Stromal cell of bone marrow (primary cell): ENCODE data around the gene PYGB.
"Not testable (repeated sequence)": the region's sequence is repeated elsewhere in the genome, so short reads cannot be mapped to it uniquely, and the experiment has no call there.

Experiments
- DNase-seq: peaks from one replicate; pipeline ENCODE4 v3.0.0-alpha.2; 2012; ENCODE audit warnings: low read depth

Gene PYGB

DNA sequence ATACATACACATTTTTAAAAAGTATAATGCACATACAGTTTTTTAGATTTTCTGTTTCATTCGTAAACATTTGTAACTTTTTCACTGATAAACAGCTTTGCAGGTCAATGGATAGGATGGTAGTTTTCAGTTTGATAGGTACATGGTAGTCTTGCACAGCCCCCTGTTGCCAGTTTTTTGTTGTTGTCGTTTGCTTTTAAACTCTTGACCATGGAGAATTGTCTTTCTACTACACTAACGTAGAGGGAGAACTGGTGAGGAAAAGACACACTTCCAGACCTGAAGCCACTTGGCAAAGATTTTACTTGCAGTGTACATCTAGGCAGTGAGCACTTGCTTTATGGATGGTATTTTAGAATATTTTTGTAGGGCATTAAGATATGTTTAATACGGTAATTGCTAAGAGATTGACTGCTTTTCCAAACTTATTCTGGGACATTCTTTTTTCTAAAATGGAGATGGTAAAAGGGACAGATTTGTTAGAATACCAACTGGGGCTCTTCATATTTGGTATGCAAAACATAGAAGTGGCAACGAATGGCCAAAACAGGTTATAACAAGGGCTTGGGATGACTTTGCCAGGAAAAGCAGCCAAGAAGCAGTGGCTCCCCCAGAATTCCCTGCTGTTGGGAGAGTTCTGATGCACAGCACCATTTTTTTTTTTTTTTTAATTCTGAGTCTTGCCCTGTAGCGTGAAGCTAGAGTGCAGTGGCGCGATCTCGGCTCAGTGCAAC is 1.5 kb downstream of the PYGB start:
- no peak for DNase-seq

DNA sequence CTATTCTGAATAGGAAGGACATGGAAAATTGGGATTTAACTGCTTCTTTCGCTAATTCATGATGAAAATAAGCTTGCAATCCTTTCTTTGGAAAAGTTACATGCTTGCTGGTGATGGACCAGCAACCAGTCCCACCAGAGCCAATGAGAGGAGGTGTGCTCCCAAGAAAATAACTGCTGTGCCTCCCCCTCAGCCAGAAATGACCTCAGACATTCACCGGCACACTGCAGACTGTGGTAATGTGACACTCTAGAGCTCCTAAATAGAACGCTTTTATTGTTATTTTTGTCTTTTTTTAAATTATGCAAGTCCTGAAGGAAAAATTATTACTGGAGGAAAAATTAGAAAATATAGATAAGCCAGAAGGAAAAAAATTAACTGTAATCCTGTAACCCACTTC is 2.6 kb downstream of the PYGB start:
- DNase-seq, result no peak

DNA sequence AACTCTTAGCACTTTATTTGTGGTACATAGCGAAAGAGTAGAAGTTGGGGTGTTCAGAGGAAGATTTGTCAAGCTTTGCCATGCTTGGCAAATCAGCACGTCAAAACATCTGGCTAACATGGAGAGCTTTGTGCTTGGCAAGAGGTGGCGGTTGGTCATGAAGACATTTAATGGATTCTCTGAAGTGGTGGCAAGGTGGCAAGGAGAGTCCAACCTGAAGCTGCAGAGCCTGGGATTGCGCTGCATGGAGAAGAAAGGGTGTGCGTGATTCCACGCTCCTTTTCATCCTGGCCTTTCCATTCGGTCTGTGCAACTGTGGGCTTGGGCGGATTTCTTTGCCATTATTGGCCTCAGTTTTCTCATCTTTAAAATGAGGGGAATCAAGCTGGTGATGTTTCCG is 3.1 kb downstream of the PYGB start:
- no peak for DNase-seq

DNA sequence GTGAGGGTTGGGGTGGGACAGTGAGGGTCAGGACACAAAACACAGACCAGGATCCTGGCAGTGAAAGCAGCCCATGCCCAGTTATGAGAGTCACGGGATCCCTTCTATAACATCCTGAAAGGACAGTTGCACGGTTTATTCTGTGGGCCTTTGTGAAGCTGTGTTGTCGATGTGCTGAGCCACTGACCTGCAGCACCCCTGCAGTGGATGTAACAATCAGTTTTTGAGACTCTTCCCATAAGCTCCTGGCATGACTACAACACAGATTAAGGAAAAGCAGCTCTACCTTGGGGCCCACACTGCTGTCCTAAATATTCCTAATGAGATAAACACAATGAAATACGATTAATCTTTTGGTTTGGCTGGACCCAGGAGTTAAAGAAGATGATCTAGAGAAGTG is 3.7 kb downstream of the PYGB start:
- DNase-seq, result no peak

DNA sequence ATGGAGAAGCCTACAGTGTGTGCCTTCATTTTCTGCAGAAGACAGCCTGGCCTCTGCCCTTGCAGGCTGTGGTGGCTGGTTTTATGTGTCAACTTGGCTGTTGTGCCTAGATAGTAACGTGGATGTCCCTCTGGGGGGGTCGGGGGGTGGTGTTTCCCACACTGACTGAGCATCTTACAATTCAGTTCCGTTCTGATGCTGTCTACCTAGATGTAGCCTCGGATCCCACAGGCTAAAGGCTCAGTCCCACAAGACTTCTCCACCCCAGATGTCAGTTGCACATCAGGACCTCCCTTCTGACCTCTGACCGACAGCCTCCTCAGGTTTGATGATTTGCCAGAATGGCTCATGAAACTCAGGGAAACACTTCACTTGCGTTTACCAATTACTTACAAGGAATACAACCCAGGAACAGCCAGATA is 4.4 kb downstream of the PYGB start:
- no peak for DNase-seq

DNA sequence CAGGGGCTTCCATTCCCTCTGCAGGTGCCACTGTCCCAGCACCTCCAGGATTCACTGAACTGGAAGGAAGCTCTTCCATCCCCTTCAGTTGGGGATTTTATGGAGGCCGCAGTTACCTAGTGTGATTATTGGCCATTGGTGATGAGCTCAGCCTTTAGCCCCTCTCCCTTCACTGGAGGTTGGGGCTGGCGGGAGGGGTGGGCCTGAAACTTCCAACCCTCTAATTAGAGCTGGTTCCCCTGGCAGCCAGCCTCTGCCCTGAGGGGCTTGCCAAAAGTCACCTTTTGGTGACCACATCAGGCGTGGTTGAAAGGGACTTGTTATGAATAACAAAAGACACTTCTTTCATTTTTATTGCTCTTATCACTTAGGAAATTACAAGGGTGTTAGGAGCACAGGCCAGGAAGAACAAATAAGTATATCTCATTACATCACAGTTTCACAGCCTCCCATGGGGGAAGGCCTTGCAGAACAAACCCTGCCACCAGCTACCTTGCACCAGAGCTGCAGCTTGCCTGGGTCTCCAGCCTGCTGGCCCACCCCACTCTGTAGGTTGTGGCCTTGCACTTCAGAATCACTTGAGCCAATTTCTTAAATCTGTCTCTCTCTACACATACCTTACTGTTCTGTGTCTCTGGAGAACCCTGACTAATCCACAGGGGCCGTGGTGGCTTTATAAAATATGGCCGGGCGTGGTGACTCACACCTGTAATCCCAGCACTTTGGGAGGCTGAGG is 5.0 kb downstream of the PYGB start:
- no peak for DNase-seq

DNA sequence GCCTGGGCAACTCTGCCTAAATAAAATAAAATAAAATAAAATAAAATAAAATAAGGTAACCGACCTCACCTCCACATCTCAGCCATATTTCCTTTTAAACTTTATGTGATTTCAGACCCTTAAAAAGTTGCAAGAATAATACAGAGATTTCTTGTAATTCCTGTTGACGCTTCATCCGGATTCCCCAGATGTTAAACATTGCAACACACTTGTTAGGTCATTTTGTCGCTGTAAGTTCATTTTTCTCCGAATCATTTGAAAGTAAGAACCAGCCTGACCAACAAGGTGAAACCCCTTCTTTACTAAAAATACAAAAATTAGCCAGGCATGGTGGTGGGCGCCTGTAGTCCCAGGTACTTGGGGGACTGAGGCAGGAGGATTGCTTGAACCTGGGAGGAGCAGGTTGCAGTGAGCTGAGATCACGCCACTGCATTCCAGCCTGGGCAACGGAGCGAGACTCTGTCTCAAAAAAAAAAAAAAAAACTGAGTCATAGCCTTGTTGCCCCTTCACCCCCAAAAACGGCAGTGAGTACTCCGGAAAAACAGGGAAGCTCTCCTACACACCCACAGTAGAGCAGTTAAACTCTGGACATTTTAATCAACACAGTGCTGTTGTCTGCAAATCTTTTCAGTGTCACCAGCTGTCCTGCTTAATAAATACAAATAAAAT is 5.9 kb downstream of the PYGB start:
- DNase-seq, result no peak

DNA sequence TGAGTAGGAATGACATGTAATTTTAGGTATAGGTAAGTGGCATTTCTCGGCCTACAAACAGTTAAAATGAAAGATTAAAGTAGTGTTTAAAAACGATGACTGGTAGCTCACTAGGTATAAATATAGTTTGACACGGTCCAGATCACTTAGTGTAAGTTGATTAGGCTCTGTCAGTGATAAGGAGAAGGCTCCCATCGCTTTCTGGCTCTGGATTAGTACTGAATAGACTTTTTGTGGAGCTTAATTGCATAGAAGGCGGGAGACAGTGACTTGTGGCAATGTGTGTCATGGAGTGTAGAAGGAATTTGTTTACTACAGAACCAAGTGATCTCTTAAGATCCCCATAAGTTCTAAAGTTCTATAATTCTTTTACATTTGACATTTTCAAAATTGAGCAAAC is 6.7 kb downstream of the PYGB start:
- DNase-seq, result no peak

DNA sequence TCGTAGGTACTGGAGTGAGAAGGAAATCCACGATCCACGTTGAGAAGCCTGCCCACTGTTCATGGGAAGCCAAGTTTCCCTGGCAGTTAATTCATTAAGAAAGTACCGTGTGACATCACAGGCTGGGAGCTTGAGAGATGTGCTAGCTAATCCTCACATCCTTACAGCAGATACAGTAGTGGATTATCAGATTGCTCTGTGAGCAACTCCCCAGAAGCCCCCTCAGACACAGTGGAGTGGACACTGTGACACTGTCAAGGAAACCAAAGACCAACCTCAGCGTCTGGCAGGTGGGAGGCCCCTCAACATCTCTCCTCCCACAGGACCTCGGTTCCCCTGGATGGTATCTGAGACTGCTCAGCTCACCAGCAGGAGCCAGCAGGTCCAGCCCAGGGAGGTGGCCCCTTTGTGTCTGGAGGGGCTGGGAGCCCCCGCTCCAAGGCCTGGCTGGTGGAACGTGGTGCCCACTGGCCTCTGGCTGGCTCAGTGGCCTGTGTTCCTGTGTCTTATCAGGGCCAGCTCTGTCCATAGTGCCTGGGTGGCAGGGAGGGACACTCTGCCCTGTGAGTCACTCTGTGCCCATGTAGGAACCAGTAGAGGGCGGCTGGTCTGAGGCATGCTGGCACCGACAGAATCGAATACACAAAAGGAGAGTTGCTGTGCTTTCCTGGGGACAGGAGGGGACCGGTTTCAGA is 7.2 kb downstream of the PYGB start:
- DNase-seq, result no peak

DNA sequence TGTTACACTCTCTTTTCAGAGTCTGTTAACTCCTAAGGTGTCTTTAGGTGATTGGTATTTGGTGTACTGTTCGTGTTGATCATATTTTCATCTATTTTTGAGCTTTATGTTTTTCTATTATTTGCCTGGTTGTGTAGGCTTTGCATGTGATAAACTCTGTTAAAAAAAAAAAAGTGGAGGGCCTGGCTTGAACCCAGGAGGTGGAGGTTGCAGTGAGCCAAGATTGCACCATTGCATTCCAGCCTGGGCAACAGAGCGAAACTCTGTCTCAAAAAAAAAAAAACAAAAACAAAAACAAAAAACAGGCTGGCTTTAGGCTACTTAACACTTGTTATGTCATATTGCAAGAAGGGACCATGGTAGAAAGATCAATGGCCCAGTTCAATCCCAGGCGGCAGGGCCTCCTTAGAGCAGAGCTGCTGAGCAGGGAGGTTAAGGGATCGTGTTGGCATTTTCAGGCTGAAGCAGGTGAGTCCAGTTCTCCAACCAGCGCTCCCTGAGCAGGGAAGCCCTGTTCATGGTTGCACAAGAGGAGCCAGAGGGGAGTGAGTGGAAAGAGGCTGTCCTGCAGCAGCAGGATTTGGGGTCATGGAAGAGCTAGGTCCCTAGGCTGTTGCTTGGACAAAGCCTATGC is 8.5 kb downstream of the PYGB start:
- DNase-seq, result no peak

DNA sequence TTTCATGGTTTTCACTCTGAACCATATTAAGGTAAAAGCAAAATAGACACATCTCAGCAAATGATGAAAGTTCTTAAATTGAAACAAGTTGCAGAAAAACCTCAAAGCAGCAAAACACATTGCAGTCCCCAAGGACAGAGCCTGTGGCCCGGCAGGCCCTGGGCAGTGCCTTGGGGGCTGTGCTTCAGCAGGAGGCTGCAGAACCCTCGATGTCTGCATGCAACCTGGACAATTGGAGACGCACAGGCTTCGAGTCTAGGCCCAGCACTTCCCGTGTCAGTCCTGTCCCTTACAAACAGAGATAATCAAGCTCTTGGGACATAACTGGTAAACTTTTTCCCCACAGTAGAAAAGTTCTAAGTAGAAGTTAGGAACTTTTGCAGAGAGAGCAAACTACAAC is 9.2 kb downstream of the PYGB start:
- no peak for DNase-seq

DNA sequence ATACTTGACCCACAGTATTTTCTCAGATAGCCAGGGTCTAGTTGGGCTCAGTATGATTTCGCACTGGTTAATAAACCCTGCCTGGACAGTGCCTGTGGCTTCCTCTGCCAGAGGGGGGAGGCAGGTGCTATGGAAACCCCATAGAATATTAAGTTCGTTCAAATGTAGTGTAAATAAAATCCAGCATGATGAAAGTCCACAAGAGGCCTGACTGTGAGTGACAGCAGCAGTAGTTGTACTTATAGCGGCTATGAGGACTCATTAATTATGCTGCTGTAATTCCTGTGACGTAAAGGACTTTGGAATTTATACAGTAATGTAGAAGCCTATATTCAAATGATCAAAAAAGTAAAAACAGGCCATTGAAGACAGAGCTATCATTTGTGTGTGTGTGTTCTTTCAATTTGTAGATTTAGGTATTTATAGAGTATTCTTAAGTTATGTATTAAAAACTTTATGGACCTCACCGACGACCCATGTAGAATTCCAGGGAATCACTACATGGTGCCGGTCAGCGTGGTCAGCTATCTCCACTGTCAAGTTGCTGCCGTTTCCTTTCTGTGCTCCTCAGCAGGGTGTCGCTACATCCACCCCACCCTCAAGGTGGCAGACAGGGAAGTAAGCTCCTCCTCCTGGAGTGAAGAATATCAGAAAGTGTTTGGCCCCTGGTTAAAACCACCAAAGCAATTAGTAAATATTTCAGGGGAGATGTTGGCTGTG is 10.0 kb downstream of the PYGB start:
- no peak for DNase-seq

DNA sequence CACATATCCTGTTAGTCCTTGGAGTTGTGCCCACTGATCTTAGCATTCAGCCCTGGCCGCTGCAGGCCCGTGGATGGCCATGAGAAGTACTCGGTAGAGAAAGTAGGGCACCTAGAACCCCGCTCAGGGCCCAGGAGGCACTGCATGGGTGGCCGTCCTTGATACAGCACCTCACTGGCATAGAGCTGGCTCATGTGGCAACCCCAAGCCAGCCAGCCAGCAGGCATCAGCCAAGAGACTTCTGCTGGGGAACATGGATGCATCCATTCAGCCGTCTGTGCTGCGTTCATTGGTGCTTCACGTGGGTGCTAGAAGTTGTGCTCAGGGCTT is 10.6 kb downstream of the PYGB start:
- DNase-seq, result no peak

DNA sequence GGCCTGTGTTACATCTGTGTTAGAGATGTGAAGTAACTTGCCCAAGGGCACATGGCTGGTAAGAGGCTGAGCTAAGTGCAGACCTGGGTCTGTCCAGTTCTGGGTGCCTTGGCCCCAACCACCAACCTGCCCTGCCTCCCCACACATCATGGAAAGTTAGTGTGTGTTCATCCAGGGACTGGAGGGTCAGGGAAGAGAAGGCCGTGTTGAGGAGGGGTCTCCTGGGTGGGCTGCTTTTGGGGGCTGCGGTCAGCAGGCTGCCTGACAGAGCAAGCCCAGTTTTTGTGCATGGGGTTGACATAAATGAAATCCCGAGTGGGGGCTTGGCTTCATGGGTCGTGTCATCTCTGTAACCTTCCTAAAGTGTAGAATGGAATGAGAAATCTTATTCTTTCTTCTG is 10.9 kb downstream of the PYGB start:
- DNase-seq, result no peak

DNA sequence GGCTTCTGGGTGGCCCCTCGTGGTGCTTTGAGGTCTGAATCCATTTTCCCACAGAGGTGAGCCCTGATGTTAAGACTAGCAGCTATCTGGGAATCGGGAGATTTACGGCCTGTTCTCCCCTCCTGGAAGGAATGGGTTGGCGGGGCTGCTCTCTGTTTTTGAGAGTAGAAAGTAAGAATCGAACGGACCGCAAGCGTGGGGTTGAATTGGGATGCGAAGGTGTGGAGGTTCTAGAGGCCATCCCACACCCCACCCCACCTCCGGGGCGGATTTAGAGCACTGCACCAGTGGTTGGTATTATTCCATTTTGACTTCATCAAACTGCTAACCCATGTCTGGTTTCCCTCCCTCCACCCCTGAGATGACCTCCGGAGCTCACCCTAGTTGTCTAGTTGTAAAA is 11.5 kb downstream of the PYGB start:
- no peak for DNase-seq

DNA sequence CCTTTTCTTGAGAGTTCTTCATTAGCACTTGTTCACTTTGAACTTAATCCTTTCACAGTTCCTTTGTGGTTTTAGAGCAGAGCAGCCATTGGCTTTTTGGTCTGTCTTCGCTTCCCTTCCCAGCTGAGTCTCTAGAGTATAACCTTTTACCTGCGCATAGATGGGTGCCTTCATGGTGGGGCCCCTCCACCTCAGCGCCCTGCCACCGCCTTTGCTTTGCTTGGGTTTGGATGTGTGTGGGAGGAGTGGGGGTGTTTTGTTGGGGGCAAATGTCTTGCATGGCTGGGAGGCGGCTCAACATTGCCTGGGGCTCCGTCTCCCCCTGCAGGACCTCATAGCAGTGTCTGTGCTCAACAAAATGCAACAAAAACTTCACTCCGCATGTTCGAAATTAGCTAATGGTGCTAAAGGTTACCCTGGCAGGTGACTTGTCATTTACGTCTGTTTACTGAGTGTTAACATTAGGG is 11.9 kb downstream of the PYGB start:
- DNase-seq, result no peak

DNA sequence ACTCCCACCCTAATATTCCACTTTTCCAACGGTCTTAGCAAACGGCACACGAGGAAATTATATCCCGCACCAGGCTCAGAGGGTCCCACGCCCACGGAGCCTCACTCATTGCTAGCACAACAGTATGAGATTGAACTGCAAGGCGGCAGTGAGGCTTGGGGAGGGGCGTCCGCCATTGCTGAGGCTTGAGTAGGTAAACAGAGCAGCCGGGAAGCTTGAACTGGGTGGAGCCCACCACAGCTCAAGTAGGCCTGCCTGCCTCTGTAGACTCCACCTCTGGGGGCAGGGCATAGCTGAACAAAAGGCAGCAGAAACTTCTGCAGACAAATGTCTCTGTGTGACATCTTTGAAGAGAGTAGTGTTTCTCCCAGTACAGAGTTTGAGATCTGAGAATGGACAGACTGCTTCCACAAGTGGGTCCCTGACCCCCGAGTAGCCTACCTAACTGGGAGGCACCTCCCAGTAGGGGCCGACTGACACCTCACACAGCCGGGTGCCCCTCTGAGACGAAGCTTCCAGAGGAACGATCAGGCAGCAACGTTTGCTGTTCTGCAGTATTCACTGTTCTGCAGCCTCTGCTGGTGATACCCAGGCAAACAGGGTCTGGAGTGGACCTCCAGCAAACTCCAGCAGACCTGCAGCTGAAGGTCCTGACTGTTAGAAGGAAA is 13.0 kb downstream of the PYGB start:
- DNase-seq, result not testable (repeated sequence)

DNA sequence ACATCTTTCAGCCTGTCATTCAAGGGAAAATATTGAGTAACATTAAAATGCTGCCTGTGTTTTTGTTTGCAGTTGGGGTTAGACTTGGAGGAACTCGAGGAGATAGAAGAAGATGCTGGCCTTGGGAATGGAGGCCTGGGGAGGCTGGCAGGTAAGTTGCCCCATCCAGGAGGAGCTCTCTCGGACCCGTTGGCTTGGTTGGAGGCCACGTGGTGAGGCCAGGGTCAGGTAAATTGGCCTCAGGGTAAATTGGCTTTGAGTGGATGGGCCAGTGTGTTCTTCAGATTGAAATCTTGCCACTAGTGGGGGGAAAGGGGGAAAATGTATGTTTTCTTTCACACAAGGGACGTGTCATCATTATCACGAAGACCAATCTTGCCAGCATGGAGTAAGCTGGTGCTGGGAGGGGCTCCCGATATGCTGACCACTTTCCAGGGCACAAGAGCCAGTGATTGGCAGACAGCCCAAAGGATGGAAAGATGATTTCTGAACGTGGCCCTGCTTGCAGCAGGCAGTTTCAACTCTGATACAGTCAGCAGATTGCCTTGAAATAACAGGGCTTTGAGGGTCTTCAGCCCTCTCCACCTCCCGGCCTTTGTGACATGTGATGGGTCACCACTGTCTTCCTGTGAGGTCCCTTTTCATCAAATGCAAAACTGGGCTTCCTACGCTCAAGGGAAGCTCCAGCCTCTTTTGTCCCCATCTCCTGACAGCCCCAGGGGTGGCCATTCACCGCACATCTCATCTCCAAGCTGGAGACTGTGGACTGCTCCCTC is 21.4 kb downstream of the PYGB start:
- no peak for DNase-seq

DNA sequence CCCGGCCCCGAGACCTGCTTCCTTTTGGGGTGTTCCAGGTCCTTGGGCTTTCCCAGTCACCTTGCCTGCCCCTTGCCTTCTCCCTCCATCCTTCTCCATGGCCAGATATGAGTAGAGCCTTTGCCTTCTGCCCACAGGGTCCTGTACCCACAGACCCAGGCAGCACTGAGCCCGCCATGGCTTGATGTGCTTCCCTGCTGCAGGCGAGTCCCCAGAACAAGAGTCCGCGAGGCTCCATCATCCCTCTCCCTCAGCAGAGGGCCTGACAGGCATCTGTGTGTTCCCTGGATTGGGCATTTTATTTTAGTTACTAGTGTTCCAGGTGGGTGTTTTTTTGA is 21.9 kb downstream of the PYGB start:
- no peak for DNase-seq

DNA sequence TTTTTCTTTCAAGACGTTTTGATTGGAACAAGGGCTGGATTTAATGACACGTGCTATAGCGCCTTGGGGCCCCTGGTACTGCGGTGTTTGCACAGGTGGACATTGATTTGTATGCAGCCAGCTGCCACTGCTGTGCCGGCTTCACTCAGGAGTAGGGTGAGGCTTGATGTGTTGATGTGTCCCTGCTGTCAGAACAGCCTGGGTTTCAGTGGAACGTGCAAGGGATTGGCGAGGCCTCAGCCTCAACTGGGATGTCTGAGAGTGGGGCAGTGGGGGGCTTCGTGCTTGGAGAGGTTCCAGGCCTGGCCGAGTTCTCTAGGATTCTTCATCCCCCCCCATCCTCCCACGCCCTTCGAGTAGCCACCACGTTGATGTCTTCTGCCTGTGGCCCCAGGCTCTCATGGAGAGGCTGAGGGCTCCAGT is 23.0 kb downstream of the PYGB start:
- DNase-seq, result no peak
